ENCODE results near the gene NXF2B.

DNA sequence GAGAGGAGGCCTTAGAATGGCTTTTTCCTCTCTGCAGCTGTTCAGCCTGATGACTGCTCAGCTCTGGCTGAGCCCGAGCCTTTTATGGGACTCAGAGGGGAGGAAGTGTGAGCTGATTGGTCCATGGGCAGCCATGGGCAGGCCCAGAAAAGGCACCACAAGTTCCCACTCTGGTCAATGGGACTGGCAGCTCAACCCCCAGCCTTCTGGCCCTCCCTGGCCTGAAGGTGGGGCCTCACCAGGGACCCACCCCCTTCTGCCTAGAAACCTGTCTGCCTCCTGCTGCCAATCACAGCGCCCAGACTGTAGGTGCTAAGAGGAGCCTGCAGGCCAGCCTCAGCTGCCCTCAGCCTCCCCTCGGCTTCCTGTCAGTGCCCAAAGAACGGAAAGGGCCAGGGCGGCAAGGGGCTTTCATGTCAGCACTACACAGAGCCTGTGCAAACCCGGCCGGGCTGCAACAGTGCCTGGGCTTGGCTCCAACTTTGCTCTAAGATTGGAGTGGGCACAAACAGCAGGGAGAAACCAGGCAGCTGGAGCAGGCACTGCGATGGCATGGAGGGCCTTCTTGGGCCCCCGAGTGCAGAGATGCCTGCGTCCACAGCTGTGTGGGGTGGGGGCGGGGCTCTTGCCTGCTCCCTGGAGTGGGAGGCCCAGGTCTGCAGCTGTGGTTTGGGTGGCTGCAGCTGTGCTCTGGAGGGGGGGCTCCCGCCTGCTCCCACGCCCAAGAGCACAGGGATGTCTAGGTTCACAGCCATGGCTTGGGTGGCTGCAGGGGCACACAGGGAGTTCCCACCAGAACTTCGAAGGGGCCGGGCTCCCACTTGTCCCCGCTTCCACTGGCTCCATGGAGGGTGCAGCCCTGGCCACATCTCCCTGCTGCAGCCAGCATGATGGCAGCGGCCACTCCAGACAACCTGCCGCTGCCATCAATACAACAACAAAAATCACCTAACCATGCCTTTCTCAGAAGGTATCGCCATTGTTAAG is 100.2 kb downstream of the NXF2B start:
- TF ChIP-seq, protein P1, sequence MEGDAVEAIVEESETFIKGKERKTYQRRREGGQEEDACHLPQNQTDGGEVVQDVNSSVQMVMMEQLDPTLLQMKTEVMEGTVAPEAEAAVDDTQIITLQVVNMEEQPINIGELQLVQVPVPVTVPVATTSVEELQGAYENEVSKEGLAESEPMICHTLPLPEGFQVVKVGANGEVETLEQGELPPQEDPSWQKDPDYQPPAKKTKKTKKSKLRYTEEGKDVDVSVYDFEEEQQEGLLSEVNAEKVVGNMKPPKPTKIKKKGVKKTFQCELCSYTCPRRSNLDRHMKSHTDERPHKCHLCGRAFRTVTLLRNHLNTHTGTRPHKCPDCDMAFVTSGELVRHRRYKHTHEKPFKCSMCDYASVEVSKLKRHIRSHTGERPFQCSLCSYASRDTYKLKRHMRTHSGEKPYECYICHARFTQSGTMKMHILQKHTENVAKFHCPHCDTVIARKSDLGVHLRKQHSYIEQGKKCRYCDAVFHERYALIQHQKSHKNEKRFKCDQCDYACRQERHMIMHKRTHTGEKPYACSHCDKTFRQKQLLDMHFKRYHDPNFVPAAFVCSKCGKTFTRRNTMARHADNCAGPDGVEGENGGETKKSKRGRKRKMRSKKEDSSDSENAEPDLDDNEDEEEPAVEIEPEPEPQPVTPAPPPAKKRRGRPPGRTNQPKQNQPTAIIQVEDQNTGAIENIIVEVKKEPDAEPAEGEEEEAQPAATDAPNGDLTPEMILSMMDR (IDR thresholded peaks at IDR 0.05) = no peak
- TF ChIP-seq POLR2A (IDR thresholded peaks at IDR 0.05; ENCODE audit: low read depth) = no peak
- TF ChIP-seq EP300 (IDR thresholded peaks at IDR 0.05) = no peak

Measured in esophagus muscularis mucosa (tissue), 4 donors.